Activated CD8-positive, alpha-beta memory T cell treated with anti-CD3 and anti-CD28 coated beads, Interleukin-2, amount 50 U/mL, for 24 hours (primary cell): ENCODE measurements around the gene TPR.
A peak's percentile ranks its signal among the peaks of the same experiment; 100 is the strongest.
"Not testable (repeated sequence)": the region's sequence is repeated elsewhere in the genome, so short reads cannot be mapped to it uniquely, and the experiment has no call there.

Source experiments
- DNase-seq: peaks from one replicate; pipeline ENCODE4 v3.0.0-alpha.2; 2020; ENCODE audit errors: extremely low read depth

Gene TPR

DNA sequence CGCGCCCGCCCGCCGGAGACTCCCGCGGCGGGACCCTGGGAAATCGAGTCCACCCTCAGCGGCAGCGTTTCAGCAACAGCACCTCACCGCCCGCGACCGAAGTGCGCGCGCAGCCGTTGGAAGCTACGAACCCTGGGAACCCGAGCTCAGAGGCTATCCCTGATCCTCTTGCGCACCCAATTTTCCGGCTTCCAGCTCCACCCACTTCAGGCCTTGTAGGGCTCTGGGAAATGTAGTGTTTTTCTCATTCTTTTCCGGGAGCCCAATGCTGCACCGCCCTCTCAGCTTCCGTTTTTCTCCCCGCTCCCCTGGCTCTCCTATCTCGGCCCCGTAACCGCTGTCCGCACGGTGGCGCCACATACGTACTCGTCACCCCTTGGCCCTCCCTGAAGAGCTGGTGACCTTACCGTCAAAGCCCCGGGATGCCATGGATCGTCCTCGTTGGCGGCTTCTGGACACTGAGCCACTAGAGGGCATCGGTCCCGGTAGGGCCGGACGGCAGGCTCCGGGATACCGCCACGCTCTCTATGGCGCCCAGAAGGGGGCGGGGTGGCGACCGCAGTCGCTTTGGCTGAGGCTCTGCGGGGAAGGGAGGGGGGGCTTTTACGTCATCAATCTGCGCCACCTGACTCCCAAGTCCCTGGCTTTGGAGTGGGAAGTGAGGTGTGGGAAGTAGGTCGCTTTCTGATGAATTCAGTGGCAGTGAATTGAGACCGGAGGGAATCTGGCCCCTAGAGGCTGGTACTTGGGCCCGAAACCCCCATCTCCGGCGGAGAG, at the start of gene TPR, which contains the start of gene ODR4:
Gene TPR, minus strand, starts transcription at position 102 of the 777 bp plus-strand sequence. CDS start 225 bp downstream, outside the sequence.
Gene ODR4, plus strand, starts transcription at position 687 of the 777 bp plus-strand sequence. CDS start 3,948 bp downstream, outside the sequence.
- DNase-seq = peak; percentile 94

DNA sequence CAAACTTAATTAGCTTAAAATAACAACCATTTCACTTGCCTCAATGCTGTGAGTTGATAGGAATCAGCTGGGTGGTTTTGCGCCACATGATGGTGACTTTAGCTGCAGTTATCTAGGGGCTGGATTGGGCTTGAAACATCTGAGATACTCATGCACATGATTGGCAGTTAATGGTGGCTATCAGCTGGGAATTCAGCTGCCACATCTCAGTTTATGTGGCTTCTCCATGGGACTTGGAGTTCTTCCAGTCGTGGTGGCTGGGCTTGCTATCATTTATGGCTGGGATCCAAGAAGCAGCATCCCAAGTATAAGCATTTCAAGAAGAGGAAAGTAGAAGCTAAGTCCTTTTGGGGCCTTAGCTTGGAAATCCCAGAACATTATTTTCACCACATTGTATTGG, 49.5 kb upstream of the TPR start:
- DNase-seq = no peak

DNA sequence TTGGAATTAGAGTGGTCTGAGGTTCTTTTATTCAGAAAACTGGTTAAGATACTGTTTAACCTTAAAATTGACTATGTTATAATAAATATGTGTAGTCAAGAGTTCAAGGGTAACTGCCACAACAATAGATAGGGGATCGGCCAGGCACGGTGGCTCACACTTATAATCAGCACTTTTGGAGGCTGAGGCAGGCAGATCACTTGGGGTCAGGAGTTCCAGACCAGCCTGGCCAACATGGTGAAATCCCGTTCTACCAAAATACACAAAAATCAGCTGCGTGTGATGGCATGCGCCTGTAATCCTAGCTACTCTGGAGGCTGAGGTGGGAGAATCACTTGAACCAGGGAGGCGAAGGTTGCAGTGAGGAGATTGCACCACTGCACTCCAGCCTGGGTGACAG, 46.4 kb upstream of the TPR start:
- DNase-seq = no peak

DNA sequence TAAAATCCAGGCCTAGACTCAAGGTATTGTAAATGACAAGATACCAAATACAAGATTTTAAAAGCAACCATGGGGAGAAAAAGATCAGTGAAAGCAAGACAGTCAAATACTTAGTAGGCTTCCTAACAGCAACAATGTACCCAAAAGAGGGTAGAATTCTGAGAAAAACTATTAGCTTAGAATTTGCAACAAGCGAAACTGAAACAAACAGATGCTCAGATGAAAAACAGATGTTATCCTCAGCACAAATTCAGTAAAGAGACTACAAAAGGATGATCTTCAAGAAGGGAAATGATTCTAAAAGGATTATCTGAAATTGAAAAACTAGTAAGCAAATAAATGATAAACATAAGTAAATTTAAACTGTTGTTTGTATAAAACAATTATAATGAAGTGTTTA, 45.9 kb upstream of the TPR start:
- DNase-seq = no peak

DNA sequence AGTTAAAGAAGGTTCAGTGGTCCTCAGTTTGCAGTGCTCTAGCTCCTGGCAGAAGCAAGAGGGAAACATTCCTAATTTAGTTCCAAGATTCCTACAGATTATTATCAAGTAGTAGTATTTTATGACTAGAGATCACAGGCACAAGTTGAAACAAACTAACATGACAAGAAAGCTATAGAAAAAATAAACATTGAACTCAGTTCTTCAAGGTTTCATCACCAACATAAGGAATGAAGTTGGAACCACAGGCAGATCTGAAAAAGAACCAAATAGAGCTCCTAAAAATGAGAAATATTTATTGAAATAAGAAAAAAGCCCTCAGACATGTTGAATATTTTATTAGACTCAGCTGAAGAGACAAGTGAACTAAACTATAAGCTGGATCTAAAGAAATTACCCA, 45.3 kb upstream of the TPR start:
- DNase-seq = no peak

DNA sequence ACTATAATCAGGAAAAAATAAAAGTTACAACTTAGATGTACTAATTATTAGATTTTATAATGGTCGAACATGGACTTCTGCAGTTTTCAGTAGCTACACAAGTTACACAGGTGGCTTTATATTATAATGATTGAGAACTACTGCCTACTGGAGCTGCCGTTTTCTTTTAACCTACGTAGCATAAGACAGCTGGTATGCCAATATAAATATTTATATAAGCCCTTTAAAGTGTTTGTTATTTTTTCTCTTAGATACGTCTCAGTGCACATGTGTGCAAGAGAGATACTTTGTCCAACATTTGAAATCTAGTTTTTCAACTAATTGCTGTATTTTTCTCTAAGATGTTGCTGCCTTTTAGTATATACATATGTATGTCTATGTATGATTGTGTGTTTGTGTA, 43.5 kb upstream of the TPR start:
- no peak for DNase-seq

DNA sequence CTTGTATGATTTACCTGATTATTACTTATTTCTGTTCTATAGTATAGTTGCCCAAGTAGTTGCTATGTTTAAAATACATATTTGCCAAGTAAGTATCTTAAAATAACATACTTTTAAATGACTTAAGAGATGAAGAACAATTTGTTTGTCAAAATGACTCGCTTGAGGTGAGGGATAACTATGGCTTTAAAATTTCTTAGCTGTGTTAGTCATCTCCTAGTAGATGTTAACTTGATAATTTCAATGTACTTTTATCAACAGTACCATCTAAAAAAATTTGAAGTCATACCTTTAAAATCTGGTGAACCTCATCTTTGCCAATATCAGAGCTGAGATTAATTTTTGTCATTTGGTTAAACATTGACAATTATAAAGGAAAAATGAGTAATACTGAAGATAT, 38.3 kb upstream of the TPR start:
- DNase-seq = no peak

DNA sequence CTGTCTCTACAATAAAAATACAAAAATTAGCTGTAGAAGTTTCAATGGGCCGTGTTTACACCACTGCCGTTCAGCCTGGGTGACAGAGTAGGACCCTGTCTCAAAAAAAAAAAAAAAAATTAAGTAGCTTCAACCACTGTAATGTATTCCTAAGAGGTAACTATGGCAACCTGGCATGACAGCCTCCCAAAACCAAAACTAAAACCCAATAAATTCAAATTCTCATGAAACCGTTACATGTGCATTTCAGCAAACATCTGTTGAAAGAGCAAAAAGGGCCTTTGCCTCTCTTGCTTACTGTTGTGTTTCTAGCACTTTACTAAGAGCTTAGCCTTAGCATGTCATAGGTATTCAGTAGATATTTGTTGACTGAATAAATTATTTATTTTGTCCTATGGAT, 34.0 kb upstream of the TPR start:
- DNase-seq = no peak

DNA sequence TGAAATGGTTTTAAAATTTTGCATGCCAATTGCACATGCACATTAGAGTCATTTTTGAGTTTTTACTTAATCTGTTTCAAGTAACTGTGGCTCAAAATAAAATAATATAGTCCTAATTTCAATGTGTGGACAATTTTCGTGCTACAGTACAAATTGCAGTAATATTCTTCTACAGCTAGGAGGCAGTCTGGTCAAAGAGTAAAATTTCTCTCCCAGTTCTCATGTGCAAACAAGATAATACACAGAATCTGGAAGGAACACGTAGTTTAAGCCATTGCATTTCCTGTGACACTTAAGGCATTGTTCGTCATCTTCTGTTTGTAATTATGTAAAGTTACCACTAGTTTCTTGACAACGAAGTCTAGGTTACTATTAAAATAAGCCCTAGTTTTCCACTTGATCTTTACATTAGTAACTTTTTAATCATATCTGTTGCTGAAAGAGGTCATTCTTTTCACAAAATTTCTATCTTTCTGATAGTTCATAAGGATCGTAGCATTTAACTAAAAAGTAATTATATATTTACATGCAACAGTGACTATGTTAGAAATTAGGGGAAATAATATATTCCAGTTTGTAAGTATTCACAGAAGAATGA, 29.5 kb upstream of the TPR start:
- no peak for DNase-seq

DNA sequence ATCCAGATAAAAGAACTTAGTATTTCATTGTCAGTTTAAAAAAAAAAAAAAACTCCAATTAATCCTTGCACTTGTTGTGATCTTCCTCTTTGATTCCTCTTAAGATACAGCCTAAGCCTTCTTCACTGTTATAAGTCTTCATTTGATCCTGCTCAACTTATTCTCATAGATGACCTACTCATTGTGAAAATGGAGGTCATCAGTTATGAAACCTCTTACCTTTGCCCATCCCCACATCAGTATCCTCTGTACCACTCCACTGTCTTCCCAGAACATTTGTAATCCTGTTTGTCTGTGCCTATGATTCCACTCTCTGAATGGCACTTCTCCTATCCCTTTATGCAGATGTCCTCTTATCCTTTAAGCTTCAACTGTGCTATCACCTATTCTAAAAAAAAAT, 28.6 kb upstream of the TPR start:
- DNase-seq = no peak

DNA sequence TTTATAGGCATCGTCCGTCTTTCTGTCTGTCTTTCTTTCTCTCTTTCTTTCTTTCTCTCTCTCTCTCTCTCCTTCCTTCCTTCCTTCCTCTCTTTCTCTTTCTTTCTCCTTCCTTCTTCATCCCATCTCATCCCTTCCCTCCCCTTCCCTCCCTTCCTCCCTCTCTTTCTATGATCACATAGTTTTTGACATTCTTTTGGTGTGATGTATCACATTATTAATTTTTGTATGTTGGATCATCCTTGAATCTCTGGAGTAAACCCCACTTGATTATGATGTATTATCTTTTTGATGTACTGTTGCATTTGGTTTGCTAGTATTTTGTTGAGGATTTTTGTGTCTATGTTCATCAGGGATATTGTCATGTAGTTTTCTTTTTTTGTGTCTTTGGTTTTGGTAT, 26.4 kb upstream of the TPR start:
- not testable (repeated sequence) for DNase-seq

DNA sequence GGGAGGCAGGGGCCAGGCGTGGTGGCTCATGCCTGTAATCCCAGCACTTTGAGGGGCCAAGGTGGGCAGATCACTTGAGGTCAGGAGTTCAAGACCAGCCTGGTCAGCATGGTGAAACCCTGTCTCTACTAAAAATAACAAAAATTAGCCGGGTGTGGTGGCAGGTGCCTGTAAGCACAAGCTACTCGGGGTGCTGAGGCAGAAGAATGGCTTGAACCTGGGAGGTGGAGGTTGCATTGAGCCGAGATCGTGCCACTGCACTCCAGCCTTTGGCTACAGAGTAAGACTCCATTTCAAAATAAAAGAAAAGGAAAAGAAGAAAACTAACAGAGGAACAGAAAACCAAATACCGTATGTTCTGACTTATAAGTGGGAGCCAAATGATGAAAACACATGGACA, 17.7 kb upstream of the TPR start:
- not testable (repeated sequence) for DNase-seq

DNA sequence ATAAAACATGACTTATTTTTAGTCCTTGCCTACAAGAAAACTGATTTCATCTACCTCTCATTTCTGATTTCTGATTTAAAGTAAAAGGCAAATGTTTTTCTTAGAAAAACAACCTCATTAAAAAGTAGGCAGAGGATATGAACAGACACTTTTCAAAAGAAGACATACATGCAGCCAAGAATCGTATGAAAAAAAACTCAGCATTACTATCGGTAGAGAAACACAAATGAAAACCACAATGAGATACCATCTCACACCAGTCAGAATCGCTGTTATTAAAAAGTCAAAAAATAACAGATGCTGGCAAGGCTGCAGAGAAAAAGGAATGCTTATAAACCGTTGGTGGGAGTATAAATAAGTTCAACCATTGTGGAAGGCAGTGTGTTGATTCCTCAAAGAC, 16.8 kb upstream of the TPR start:
- no peak for DNase-seq

DNA sequence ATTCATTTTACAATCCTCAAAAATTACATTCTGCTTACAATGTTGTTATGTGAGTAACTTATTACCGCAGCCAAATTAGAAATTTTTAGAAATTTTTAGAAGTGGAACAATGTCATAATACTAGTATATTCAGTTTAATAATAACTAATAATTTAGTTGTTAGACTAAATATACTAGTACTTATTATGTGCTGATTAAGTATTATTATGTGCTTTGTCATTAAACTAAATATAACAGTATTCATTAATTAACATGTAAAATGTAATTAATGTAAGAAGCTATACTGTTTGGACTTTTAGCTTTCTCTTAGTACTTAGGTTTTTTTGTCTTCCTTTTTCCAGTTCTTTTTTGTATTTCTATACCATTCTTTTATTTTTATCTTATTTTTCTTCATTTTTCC, 15.9 kb upstream of the TPR start:
- no peak for DNase-seq

DNA sequence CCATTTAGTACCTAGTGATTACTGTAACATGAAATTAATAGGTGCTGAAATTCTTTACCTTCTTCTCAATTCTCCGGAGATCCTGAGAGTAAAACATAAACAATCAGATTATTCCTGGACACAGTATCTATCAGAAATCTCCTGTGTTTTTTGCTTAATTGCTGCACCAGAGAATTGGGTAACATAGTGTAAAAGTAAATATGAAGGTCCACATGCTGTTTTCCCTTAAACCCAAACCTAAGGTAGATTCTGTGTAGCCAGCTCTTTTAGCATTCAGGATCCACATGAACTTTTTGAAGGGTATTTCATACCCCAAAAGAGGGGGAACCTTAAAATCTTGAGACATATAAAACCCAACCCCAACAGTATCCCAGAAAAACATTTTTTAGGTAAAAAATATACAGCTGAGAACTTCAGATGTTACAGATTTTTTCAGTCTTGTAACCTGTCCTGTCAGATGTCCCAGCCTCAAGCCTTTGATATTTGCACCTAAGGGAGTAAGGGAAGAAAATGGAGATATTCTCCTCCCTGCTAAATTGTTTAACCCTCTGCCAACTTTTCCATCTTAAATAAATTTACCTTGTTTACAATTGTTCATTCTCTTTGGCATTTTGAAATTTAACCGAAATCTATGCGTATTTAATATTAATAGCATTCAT, 11.8 kb upstream of the TPR start:
- no peak for DNase-seq

DNA sequence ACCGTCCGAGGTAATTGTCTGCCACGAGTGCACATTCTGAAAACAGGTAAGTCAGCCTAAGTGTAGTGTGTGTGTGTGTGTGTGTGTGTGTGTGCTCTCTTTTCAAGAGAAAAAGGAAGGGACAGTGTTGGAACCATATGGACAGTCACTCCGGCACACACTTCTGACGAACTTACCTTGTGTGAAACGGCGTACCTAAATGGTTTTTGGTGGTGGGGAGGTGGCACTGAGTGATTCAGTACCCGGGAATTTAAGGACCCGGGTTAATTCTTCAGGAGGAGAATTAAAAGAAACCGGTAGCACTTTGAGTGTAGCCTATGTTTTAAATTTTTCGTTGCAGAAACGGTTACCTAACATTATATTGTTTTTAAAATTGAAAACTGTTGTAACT, 871 bp upstream of the TPR start:
- DNase-seq = no peak

DNA sequence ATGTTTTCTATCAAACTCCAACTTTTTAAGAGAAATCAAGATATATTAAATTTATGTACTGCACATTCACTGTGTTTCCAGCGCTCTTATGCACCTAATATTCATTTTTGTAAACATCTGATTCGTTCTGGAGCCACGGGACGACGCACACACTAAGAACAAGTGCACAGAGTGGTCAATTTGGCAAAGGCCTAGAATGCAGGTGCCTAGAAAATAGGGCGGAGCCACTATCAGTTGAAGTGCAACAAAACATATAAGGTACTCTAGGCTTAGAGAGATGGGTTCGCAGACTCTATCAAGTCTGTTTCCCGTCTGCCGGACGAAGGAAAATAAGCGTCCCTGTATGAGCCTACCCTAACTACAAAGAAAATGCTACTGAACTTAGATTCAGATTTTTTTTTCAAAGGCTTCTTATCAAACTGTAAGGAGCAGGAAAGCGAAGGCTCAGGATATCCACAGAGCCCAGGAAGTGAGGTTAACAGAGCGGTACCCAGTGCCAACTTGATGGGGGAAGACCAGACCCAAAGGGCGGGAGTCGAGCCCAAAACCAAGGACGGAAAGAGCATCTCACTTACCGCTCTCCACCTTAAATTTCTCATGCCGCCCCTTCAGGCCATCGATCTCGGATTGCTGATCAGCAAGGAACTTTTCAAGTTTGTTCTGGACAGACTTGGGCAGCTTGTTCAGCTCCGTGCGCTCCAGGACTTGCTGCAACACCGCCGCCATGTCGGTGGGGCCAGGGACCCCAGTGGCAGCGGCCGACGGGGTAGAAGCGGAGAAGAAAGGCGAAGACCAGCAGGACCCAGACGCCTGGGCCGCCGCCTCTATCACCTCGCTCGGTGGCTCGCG, 526 bp downstream of the TPR start:
- DNase-seq = no peak

DNA sequence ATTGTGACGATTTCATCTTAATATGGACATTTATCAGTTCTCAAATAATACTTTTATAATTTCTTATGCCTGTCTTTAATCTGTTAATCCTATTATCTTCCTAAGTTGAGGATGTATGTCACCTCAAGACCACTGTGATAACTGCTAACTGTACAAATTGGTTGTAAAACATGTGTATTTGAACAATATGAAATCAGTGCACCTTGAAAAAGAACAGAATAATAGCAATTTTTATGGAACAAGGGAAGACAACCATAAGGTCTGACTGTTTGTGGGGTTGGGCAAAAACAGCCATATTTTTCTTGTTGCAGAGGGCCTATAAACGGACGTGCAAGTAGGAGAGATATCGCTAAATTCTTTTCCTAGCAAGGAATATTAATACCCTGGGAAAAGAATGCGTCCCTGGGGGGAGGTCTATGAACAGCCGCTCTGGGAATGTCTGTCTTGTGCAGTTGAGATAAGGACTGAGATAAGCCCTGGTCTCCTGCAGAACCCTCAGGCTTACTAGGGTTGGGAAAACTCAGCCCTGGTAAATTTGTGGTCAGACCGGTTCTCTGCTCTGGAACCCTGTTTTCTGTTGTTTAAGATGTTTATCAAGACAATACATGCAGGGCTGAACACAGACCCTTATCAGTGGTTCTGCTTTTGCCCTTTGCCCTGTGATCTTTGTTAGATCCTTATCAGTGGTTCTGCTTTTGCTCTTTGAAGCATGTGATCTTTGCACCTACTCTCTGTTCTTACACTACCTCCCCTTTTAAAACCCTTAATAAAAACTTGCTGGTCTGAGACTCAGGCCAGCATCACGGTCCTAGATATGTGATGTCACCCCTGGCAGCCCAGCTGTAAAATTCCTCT, 27.0 kb downstream of the TPR start:
- DNase-seq = not testable (repeated sequence)

DNA sequence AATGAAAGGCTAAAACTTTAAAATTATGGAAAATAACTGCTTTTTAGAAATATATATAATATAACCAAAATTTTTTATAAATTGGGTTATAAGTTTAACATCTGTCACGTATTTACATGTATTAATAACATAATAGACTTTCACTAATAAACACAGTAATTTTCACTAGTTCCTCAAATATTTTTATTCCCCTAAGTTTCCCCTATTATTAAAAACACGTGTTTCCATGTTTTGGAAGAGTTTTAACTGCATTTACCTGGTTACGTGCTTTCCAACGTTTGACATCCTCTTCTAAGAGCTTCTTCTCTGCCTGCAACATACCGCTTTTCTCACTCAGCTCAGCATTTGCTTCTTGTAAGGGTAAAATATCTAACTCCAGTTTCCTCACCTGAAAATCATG, 34.3 kb downstream of the TPR start:
- DNase-seq = no peak

DNA sequence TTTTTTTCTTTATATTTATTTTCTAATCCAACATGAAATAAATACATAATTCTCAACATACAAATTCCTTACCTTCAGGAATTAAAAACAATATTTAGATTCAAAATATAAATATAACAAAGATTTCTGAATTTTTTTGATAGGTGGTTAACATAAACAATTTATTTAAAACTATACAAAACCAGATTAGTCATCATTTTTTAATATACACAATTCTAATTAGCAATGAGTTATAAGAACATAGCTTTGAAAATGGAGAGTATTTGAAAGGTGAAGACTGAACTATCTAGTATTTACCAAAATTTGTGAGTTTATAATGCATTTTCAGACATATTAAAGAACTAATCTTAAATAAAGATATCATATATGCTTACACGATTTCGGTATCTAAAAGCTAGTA, 37.5 kb downstream of the TPR start:
- no peak for DNase-seq

DNA sequence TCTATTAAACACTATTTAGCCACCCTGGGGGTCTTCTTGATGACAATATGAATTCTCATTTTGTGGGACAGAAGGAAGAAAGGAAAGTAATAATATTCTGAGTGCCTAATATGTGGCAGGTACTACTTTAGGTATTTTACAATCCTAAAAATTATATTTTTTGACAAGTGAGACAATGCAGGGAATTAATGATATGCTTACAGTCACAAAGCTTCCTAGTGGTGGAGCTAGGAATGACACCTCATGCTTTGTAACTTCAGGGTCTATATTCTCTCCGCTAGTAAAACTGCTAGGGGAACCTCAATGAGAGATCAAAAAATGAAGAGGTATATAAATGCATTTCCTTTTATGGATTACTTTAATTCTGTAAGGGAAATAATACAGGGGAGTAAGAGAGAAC, 44.3 kb downstream of the TPR start:
- no peak for DNase-seq
